GM13976 (cell line): Measurements from ENCODE around the gene MMEL1.

Source experiments
- DNase-seq: peaks from one replicate; pipeline ENCODE4 v3.0.0; 2012; ENCODE audit warnings: low spot score
- in situ Hi-C: fragments of 300-500 bp; cut with MboI; formaldehyde crosslinking; loops from one replicate; pipeline ENCODE4 v1.12.0; 2022; ENCODE audit warnings: low sequenced_read_pairs, mixed read lengths, inconsistent platforms; ENCODE audit not compliant: unreplicated experiment
- TF ChIP-seq, protein P1 (sequence below): IDR thresholded peaks from 2 replicates; pipeline ENCODE4 v1.5.1; 2012; ENCODE audit warnings: borderline replicate concordance, mild to moderate bottlenecking; ENCODE audit not compliant: insufficient read depth; ENCODE audit errors: extremely low read depth, missing control alignments, control extremely low read depth

Gene MMEL1

DNA sequence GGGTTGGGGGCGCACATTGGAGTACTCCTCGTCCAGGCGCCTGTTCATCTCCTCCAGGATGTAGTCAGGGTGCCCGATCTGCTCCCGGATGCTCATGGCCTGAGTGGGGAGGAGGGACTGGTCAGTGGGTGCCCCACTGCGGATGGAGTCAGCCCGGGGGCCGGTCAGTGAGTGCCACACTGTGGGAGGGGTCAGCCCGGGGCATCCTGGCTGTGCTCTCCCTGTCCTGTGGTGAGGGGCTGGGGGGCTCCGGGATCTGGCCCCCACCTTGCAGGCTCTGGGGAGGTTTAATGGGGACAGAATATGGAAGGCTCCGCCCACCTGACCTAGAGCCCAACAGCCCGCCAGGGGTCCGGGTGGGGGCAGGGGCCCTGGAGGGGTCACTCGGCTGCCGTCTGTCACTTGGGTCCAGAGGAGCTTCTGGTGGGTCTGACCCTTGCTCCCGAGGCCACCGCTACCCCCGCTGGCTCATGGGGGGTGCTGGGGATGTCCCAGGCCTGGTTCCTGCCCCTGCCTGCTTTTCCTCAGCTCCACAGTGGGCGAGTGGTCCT lies 37.5 kb downstream of the MMEL1 start:
- no peak for DNase-seq
- TF ChIP-seq, protein P1, sequence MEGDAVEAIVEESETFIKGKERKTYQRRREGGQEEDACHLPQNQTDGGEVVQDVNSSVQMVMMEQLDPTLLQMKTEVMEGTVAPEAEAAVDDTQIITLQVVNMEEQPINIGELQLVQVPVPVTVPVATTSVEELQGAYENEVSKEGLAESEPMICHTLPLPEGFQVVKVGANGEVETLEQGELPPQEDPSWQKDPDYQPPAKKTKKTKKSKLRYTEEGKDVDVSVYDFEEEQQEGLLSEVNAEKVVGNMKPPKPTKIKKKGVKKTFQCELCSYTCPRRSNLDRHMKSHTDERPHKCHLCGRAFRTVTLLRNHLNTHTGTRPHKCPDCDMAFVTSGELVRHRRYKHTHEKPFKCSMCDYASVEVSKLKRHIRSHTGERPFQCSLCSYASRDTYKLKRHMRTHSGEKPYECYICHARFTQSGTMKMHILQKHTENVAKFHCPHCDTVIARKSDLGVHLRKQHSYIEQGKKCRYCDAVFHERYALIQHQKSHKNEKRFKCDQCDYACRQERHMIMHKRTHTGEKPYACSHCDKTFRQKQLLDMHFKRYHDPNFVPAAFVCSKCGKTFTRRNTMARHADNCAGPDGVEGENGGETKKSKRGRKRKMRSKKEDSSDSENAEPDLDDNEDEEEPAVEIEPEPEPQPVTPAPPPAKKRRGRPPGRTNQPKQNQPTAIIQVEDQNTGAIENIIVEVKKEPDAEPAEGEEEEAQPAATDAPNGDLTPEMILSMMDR: no peak
- in situ Hi-C loops: no loop called here

DNA sequence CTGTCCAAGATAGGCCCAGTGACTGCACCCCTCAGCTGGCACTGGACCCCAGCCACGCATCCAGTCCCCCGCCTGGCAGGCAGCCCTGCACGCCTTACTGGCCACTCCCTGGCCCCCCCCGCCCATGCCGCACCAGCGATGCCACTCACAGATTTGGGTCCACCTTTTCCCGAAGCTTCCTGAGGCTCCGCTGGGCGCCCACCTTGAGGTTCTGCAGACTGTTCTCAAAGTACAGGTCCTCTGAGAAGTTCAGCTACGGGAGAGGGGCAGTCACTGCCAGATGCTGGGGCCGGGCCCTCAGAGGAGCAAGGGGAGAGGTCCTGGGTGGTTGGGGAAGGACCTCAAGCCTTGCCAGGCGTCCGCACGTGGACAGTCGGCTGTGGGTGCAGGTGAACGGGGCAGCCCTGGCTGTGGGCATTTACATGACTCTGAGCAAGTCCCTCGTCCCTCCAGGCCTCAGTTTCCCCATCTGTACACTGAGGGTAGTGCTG lies 38.1 kb downstream of the MMEL1 start:
- DNase-seq: no peak
- in situ Hi-C loops: no loop called here
- TF ChIP-seq, protein P1: no peak

DNA sequence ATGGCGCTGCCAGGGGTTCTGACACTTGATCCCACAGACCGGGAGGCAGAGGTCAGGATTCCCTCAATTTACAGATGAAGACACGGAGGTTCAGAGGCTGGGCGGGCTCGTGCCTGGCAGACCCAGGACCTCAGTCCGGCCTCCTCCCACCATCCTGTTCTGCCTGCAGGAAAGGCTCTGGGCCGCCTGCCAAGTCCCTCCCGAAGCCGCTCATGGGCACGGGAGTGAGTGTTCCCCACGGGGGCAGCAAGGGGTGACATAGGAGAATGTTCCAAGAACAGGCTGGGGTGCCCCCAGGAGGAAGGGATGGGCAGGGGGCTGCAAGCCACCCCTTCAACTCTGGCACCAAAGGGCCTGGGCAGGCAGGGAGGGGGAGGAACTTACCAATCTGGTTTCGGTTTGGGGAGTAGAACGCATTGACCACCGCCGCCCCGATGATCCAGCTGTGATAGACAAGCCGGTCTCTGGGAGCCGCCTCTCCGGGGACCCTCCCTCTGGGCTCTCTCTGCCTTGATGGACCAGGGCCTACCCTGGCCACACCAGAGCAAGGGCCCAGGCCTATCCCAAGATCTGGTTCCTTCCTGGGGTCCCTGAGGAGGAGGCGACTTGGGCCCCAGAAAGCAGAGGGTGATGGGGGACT lies 38.7 kb downstream of the MMEL1 start:
- DNase-seq: no peak
- TF ChIP-seq, protein P1: no peak
- in situ Hi-C loops: no loop called here

DNA sequence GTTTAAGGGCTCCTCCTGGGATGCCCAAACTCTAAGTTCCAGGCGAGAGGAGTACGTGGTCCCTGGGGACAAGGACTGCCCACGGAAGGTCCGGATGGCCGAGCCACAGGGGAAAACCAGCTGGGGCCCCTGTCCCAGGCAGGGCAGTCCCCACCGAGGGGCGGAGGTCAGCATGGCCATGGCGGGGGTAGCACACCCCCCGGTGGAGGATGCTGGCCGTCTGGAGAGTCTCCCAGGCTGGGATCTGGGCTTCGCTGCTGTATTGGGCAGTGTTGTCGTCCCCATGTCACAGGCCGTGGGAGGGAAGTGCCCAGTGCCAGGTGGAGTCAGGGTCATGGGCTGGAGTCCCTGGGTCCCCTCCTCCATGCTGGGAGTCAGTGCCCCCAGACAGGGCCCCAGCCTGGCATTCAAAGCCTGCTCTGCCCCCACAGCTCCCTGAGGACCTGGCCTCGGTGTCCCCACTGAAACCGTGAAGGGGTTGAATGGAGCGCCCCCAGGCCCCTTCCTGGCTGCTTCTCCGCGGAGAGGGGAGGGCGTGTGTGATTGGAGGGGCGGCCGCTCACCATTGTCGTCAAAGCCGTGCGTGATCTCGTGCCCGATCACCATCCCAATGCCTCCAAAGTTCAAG lies 39.5 kb downstream of the MMEL1 start:
- TF ChIP-seq, protein P1: no peak
- in situ Hi-C loops: no loop called here
- no peak for DNase-seq

DNA sequence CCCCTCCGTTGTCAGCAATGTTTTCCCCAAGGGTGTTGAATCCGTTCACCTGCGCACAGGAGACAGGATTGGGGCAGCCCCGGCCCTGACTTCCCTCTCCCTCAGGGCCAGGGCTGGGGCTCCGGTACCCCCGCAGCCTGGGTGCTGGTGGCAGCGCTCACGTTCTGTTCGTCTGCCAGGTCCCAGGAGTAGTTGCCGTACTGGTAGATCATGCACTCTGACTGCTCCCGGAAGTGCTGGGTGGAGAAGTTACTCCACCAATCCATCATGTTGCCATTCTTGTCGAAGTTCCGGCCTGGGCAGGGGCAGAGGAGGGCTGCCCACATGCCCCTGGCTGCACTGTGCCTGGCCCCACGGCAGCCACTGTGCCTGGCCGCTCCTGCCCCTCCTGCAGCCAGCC lies 40.1 kb downstream of the MMEL1 start:
- TF ChIP-seq, protein P1: no peak
- no peak for DNase-seq
- in situ Hi-C loops: no loop called here

DNA sequence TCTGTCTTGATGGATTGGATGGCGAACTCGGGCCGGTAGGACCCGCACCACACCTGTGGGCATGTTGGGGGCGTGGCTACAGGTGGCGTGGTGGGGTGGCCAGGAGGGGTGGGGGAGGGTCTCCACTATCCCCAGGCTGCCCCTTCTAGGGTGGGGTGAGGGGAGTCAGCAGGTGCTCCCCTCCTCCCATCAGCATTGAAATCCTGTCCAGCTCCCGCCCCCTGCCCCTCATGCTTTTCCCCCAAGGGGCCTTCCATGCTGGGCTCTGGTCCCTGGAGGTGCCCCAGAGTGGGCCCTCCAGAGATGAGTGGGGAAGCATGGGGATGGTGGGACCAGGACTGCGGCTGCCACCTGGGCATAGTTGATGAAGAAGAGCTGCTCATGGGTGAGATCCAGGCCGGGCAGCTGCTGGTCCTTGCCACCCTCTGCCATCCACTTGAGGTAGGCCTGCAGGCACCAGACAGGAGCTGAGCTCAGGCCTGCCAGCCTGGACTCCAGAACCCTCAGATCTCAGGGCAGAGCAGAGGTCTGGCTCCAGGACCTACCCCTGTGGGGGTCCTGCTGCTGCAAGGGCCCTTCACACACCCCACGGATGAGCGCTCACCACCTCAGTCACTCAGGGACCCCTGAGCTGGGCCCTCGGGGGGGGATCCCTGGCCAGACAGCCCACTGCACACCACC lies 41.1 kb downstream of the MMEL1 start:
- no peak for DNase-seq
- TF ChIP-seq, protein P1: no peak
- in situ Hi-C loops: no loop called here
